GM18517 (cell line): ENCODE data around the gene OR7C1.
"Not testable (repeated sequence)": the region's sequence is repeated elsewhere in the genome, so short reads cannot be mapped to it uniquely, and the experiment has no call there.

Experiments
- ATAC-seq: cut with Tn5 transposase; IDR thresholded peaks from one replicate; pipeline ENCODE4 v1.9.1; 2021; ENCODE audit warnings: mild to moderate bottlenecking, moderate library complexity; ENCODE audit not compliant: unreplicated experiment

Gene OR7C1

DNA sequence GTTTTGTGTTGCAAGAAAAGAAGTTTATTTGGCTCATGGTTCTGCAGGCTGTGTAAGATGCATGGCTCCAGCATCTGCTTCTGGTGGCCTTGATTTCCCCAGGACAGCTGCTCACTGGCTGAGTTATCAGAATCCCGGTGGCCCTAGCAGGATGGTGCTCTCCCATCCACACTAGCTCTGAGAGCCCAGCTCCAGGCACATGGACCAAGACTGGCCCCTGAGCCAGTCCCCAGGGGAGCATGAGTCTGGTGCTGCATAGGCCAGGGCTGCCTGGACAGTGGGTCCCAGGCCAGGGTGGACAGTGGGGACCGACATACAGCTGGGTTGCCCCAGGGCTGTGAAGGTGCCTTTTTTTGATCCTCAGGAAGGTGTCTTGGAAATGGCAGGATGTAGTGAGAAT lies 67.0 kb downstream of the OR7C1 start:
- ATAC-seq = no peak

DNA sequence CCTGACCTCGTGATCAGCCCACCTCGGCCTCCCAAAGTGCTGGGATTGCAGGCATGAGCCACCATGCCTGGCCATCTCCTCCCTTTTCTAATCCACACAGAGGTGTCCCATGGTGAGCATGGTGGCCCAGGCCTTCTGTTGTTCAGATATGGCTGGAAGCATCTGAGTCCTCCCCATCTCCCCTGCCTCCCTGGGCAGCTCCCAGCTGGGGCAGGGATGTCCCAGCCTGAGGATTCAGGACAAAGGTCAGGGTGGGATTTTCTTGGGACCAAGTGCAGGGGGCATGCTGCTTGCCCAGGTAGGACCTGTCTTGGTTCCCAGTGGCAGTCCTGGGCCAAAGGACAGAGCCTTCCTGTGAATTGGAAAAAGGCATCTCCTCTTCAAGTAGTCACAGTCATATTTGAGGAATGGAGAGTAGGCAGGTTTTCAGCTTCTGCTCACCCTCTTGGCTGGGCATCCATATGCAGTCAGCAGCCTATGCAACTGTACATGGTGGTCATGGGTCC lies 67.5 kb downstream of the OR7C1 start:
- ATAC-seq = no peak

DNA sequence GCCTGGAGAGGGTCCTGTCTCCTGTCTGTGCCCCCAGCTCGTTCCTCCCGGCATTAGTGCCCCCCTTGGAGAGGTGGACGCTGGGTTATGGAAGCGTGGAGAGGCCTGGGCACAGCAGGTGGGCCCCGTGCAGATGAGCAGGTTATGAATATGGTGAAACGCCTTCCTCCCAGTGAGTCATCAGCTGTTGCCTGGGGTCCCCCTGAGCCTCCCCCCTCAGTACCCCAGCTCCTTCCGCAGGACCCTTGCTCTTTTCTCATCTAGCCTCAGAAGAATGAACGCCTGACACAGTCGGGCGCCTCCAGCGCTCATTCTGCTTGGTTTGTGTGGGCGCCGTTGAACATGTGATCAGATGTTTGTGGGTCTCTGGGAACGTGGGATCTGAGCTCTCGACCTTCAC lies 69.1 kb downstream of the OR7C1 start:
- ATAC-seq = not testable (repeated sequence)

DNA sequence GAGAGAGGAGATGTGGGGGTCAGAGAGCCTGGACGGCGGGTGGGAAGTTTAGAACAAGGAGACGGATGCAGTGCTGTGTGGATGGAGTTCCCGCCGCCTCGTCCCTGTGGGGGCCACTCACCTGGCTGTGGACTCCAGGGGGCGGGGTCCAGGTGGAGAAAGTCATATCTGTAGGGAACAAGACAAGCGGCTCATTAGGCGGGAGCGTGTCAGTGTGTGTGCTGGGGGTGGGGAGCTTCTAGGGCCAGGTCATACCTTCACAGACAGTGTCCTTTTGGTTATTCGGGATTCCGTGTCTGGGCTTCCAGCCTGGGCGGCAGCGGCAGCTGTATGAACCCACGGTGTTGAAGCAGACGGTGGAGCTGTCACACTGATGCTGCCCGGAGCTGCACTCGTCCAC lies 69.6 kb downstream of the OR7C1 start:
- not testable (repeated sequence) for ATAC-seq

DNA sequence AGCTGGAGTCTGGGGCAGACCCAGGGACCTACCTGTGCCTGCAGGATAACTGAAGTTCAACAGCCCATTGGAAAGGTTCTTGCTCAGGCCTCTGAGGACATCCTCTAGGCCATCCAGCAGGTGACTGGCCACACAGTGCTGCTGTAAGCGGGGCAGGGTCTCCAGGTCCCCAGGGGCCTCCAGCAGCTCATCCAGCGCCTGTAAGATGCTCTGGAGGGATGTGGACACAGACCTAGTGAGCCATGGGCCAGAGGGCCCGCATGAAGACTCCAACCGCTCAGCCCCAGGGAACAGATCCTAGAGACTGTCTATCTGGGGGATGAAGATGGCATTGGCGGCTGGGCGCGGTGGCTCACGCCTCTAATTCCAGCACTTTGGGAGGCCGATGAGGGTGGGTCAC lies 70.6 kb downstream of the OR7C1 start:
- no peak for ATAC-seq

DNA sequence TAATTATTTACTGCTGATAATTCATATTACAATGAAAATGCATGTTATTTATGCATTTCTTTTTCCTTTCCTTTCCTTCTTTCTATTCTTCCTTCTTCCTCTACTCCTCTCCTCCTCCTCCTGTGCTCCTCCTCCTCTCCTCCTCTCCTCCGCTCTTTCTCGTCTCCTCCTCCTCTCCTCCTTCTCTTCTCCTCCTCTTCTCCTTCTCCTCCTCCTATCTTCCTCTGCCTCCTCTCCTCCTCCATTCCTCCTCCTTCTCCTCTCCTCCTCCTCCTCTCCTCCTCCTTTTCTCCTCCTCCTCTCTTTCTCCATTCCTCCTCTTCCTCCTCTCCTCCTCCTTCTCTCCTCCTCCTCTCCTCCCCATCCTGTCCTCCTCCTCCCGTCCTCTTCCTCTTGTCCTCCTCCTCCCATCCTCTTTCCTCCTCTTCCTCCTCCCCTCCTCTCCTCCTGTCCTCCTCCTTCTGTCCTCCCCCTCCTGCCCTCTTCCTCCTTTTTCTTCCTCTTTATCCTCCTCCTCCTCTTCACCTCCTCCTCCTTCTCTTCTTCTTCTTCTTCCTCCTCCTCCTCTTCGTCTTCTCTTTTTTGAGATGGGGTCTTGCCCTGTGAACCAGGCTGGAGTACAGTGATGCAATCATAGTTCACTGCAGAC lies 71.4 kb downstream of the OR7C1 start:
- ATAC-seq = no peak

DNA sequence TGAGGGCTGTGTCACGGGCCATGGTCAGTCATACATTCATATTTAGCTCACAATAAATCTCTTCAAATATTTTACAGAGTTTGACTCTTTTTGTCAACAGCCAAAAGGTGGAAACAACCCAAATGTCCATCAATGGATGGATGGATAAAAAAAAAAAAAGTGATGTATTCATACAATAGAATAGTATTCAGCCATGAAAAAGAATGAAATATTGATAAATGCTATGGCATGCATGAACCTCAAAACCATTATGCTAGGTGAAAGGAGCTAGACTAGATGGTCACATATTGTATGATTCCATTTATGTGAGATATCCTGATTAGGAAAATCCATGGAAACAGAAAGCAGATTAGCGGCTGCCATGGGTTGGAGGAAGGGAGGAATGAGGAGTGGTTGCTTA lies 72.9 kb downstream of the OR7C1 start:
- ATAC-seq = no peak

DNA sequence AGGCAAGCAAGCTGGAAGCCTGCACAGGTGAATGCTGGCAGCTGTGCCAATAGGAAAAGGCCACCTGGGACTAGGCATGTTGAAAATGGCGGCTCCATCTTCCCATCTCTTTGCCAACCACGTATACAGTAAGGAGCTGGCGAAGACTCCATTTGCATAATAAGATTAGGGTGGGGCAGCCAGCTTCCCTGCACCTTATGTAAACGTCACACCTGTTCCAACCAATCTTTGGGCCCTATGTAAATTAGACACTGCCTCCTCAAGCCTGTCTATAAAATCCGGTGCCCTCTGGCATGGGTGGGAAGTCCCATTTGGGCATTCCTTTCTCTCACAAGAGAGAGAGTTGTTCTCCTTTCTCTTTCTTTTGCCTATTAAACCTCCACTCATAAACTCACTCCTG lies 73.4 kb downstream of the OR7C1 start:
- no peak for ATAC-seq

DNA sequence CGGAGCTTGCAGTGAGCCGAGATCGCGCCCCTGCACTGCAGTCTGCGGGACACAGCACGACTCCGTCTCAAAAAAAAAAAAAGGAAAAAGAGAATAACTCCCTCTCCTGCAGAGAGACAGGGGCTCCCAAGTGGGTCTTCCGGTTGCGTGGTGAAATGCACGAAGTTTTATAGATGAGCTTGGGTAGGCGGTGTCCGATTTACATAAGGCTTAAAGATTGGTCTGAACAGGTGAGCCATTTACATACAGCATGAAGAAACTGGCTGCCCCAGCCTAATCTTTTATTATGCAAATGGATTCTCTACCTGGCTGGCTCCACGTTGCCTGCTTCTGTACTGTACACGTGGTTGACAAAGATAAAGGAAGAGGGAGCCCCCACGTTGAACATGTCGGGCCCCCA lies 76.2 kb downstream of the OR7C1 start:
- ATAC-seq = no peak

DNA sequence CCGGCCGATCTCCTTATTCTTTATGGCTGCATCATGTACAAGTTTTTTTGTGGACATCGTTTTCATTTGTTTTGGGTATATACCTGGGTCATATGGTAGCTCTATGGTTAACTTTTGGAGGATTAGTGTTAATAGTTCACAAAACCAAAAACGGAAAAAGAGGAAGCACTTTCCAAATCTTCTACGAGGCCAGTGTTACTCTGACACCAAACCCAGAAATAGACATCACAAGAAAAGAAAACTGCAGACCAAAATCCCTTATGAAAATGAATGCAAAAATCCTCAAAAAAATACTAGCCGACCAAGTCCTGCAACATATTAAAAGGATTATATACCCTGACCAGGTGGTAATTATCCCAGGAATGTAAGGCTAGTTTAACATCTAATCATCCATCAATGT lies 86.4 kb downstream of the OR7C1 start:
- ATAC-seq = no peak
